Uterus (tissue), 2 donors: ENCODE data around the gene SCTR.

Experiments used
- CTCF ChIP-seq, 4 experiments: fragments of 200-600 bp in 2 of 4; fragments of 450-650 bp in 2 of 4; sonication (generic) in 2 of 4; IDR thresholded peaks; one replicate each; pipeline ENCODE4 v1.5.1; 2016 to 2019; ENCODE audit warnings: antibody characterized with exemption in 4 of 4, mild to moderate bottlenecking in 2 of 4, moderate library complexity in 1 of 4
- POLR2A ChIP-seq, 2 donors: fragments of 450-650 bp; IDR thresholded peaks; one replicate each; pipeline ENCODE4 v1.6.1; 2016; ENCODE audit warnings: antibody characterized with exemption in 2 of 2, mild to moderate bottlenecking in 1 of 2, moderate library complexity in 1 of 2

- TF ChIP-seq POLR2A (IDR thresholded peaks at IDR 0.05) (no peak), CTCF (IDR thresholded peaks at IDR 0.05) (no peak)
Measured at GRCh38 chr2:119409506-119409905, 114.8 kb downstream of the SCTR start.
